Measurements from ENCODE around the gene ACSF2. TPM values are rescaled to one million over a fixed set of nuclear protein-coding genes. Genes with fewer than 3 reads are reported as not detected.

ACSF2 gene
- total RNA-seq, 1 experiment from 2014 or later = 17.2 TPM

- H3K27me3 ChIP-seq (ENCODE audit: control insufficient read depth, insufficient read depth, low read length) = no peaks in the 10 kb centered on the region
- TF ChIP-seq POLR2AphosphoS5 (IDR thresholded peaks at IDR 0.05; ENCODE audit: low read depth, low read length) (no peak), SIN3A (IDR thresholded peaks at IDR 0.05; ENCODE audit: borderline replicate concordance, insufficient read depth, low read depth, low read length) (no peak), TCF7L2 (IDR thresholded peaks at IDR 0.05; ENCODE audit: low read depth, low read length) (no peak), REST (IDR thresholded peaks at IDR 0.05; ENCODE audit: insufficient read depth in 1 of 2, low read depth in 2 of 2, low read length in 1 of 2) (no peak), CTCF (IDR thresholded peaks at IDR 0.05) (no peak)
- ATAC-seq (no peak), DNase-seq (ENCODE audit: low read depth, low spot score) (no peak)
- no peak overlapping the region for H3K27ac ChIP-seq (ENCODE audit: low read length)
- BruUV-seq (replicated peaks) = no TSS peak
- H3K4me3 ChIP-seq (ENCODE audit: low read depth in 2 of 2, low read length in 2 of 2) = no peak overlapping the region
- intact Hi-C loops (cut with micrococcal nuclease; ENCODE audit: unreplicated experiment) = no loop called here
- no peaks in the 10 kb centered on the region for H3K4me1 ChIP-seq (ENCODE audit: control insufficient read depth, insufficient read depth, low read length)
- H3K36me3 ChIP-seq (ENCODE audit: control insufficient read depth, insufficient read depth, low read length) = no peaks in the 10 kb centered on the region
- POLR2A ChIA-PET = no interaction called here
- CTCF ChIA-PET = no interaction called here
- H3K9me3 ChIP-seq (ENCODE audit: control insufficient read depth, insufficient read depth, low read depth, low read length) = no peaks in the 10 kb centered on the region
- in situ Hi-C loops (cut with HindIII; ENCODE audit: low pct_unique_long_range_greater_than_20kb, low sequenced_read_pairs) = no loop called here
Observed at GRCh38 chr17:50451943-50452629, 26.1 kb downstream of the ACSF2 start.

- ATAC-seq = no peak
- ChIA-PET POLR2A (interaction anchor here (0.7 kb wide), 1 partner anchor 81 kb away, joined by 4 read pairs; no protein-coding TSS in a partner anchor), CTCF (interaction anchor here (0.6 kb wide), 2 partner anchors 12 to 26 kb away, joined by 3 read pairs; no protein-coding TSS in a partner anchor)
- Histone ChIP-seq H3K4me1 (ENCODE audit: control insufficient read depth, insufficient read depth, low read length) (no peaks in the 10 kb centered on the region), H3K36me3 (ENCODE audit: control insufficient read depth, insufficient read depth, low read length) (no peaks in the 10 kb centered on the region), H3K9me3 (ENCODE audit: control insufficient read depth, insufficient read depth, low read depth, low read length) (no peaks in the 10 kb centered on the region), H3K27me3 (ENCODE audit: control insufficient read depth, insufficient read depth, low read length) (no peaks in the 10 kb centered on the region), H3K27ac (ENCODE audit: low read length) (no peak overlapping the region), H3K4me3 (ENCODE audit: low read depth in 2 of 2, low read length in 2 of 2) (no peak overlapping the region)
- no peak for DNase-seq (ENCODE audit: low read depth, low spot score)
- intact Hi-C loops (cut with micrococcal nuclease; ENCODE audit: unreplicated experiment) (no loop called here), in situ Hi-C loops (cut with HindIII; ENCODE audit: low pct_unique_long_range_greater_than_20kb, low sequenced_read_pairs) (no loop called here)
- TF ChIP-seq POLR2AphosphoS5 (IDR thresholded peaks at IDR 0.05; ENCODE audit: low read depth, low read length) = no peak
- TF ChIP-seq REST (IDR thresholded peaks at IDR 0.05; ENCODE audit: insufficient read depth in 1 of 2, low read depth in 2 of 2, low read length in 1 of 2) = no peak
- TF ChIP-seq CTCF (IDR thresholded peaks at IDR 0.05) = no peak
- TF ChIP-seq SIN3A (IDR thresholded peaks at IDR 0.05; ENCODE audit: borderline replicate concordance, insufficient read depth, low read depth, low read length) = no peak
- no peak for TF ChIP-seq TCF7L2 (IDR thresholded peaks at IDR 0.05; ENCODE audit: low read depth, low read length)
- no TSS peak for BruUV-seq (replicated peaks)
Observed at GRCh38 chr17:50452630-50453300, 26.7 kb downstream of the ACSF2 start.

Data from Panc1 (cell line).